ENCODE data around the gene CTU2.

CTU2 gene

GRCh38 chr16:88678224-88678979 lies 27.9 kb upstream of the CTU2 start:
- ATAC-seq = peak; percentile 45
- no peak for TF ChIP-seq TSHZ2 (CRISPR knock-in tag; IDR thresholded peaks at IDR 0.05)
- no peak for TF ChIP-seq ZNF565 (CRISPR knock-in tag; conservative IDR thresholded peaks at IDR 0.05; ENCODE audit: low read depth)
- TF ChIP-seq GLIS3 (CRISPR knock-in tag; IDR thresholded peaks at IDR 0.05) = no peak
- no peak for TF ChIP-seq OSR1 (CRISPR knock-in tag; IDR thresholded peaks at IDR 0.05)
- no peak for TF ChIP-seq CSRNP3 (CRISPR knock-in tag; IDR thresholded peaks at IDR 0.05)
- no peak for TF ChIP-seq ARNTL (CRISPR knock-in tag; IDR thresholded peaks at IDR 0.05; ENCODE audit: borderline replicate concordance, low read depth)
- no peak for TF ChIP-seq BACH2 (CRISPR knock-in tag; IDR thresholded peaks at IDR 0.05; ENCODE audit: borderline replicate concordance)

GRCh38 chr16:88680554-88681083 lies 25.7 kb upstream of the CTU2 start:
- no peak for TF ChIP-seq ZFP3 (CRISPR knock-in tag; IDR thresholded peaks at IDR 0.05)
- TF ChIP-seq, protein P1, sequence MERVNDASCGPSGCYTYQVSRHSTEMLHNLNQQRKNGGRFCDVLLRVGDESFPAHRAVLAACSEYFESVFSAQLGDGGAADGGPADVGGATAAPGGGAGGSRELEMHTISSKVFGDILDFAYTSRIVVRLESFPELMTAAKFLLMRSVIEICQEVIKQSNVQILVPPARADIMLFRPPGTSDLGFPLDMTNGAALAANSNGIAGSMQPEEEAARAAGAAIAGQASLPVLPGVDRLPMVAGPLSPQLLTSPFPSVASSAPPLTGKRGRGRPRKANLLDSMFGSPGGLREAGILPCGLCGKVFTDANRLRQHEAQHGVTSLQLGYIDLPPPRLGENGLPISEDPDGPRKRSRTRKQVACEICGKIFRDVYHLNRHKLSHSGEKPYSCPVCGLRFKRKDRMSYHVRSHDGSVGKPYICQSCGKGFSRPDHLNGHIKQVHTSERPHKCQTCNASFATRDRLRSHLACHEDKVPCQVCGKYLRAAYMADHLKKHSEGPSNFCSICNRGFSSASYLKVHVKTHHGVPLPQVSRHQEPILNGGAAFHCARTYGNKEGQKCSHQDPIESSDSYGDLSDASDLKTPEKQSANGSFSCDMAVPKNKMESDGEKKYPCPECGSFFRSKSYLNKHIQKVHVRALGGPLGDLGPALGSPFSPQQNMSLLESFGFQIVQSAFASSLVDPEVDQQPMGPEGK (CRISPR knock-in tag; IDR thresholded peaks at IDR 0.05; ENCODE audit: borderline replicate concordance) = no peak
- TF ChIP-seq ARNTL (CRISPR knock-in tag; IDR thresholded peaks at IDR 0.05; ENCODE audit: borderline replicate concordance, low read depth) = no peak
- no peak for TF ChIP-seq SNAI2 (CRISPR knock-in tag; IDR thresholded peaks at IDR 0.05)
- no peak for TF ChIP-seq POU6F1 (CRISPR knock-in tag; IDR thresholded peaks at IDR 0.05; ENCODE audit: borderline replicate concordance, low read depth)
- TF ChIP-seq GLIS3 (CRISPR knock-in tag; IDR thresholded peaks at IDR 0.05) = no peak
- TF ChIP-seq RARB (CRISPR knock-in tag; IDR thresholded peaks at IDR 0.05) = no peak
- no peak for TF ChIP-seq CREB5 (CRISPR knock-in tag; IDR thresholded peaks at IDR 0.05; ENCODE audit: low read depth)
- TF ChIP-seq BACH2 (CRISPR knock-in tag; IDR thresholded peaks at IDR 0.05; ENCODE audit: borderline replicate concordance) = no peak
- no peak for TF ChIP-seq ZC3H10 (CRISPR knock-in tag; IDR thresholded peaks at IDR 0.05)
- TF ChIP-seq OSR1 (CRISPR knock-in tag; IDR thresholded peaks at IDR 0.05) = no peak
- no peak for TF ChIP-seq TOX (CRISPR knock-in tag; IDR thresholded peaks at IDR 0.05; ENCODE audit: borderline replicate concordance)
- TF ChIP-seq PPARA (CRISPR knock-in tag; IDR thresholded peaks at IDR 0.05; ENCODE audit: borderline replicate concordance) = no peak
- TF ChIP-seq ISL1 (CRISPR knock-in tag; IDR thresholded peaks at IDR 0.05) = no peak
- no peak for TF ChIP-seq CSRNP3 (CRISPR knock-in tag; IDR thresholded peaks at IDR 0.05)
- no peak for TF ChIP-seq CSDC2 (CRISPR knock-in tag; IDR thresholded peaks at IDR 0.05)
- ATAC-seq = no peak
